IMR-90 (cell line): Measurements from ENCODE around the gene DLX2.

ENCODE experiments used
- BHLHE40 ChIP-seq: fragments of 150-350 bp; IDR thresholded peaks from 2 replicates; pipeline ENCODE4 v1.6.1; 2016; ENCODE audit warnings: mild to moderate bottlenecking, low read depth, low read length
- CEBPB ChIP-seq: IDR thresholded peaks from 2 replicates; pipeline ENCODE4 v1.6.1; 2012; ENCODE audit warnings: low read depth, low read length, improper control_type of control experiment
- CHD1 ChIP-seq: IDR thresholded peaks from 2 replicates; pipeline ENCODE4 v1.6.1; 2012; ENCODE audit warnings: low read depth, low read length, improper control_type of control experiment
- MAFK ChIP-seq: IDR thresholded peaks from 2 replicates; pipeline ENCODE4 v1.6.1; 2012; ENCODE audit warnings: low read depth, low read length, improper control_type of control experiment
- MAZ ChIP-seq: IDR thresholded peaks from 2 replicates; pipeline ENCODE4 v1.6.1; 2012; ENCODE audit warnings: low read depth, mild to moderate bottlenecking, low read length, improper control_type of control experiment, moderate library complexity, borderline replicate concordance
- MXI1 ChIP-seq: IDR thresholded peaks from 2 replicates; pipeline ENCODE4 v1.6.1; 2012; ENCODE audit warnings: low read depth, mild to moderate bottlenecking, low read length, moderate library complexity, borderline replicate concordance
- POLR2A ChIP-seq: IDR thresholded peaks from 2 replicates; pipeline ENCODE4 v1.6.1; 2012; ENCODE audit warnings: mild to moderate bottlenecking, low read depth, low read length
- RAD21 ChIP-seq: IDR thresholded peaks from 2 replicates; pipeline ENCODE4 v1.6.1; 2012; ENCODE audit warnings: low read length, improper control_type of control experiment
- RCOR1 ChIP-seq: IDR thresholded peaks from 2 replicates; pipeline ENCODE4 v1.6.1; 2012; ENCODE audit warnings: mild to moderate bottlenecking, low read length, improper control_type of control experiment; ENCODE audit not compliant: insufficient replicate concordance
- TF ChIP-seq, protein P1 (sequence below): conservative IDR thresholded peaks from 2 replicates; pipeline ENCODE4 v1.5.1; 2012; ENCODE audit warnings: mild to moderate bottlenecking, low read depth, low read length, improper control_type of control experiment

DNA sequence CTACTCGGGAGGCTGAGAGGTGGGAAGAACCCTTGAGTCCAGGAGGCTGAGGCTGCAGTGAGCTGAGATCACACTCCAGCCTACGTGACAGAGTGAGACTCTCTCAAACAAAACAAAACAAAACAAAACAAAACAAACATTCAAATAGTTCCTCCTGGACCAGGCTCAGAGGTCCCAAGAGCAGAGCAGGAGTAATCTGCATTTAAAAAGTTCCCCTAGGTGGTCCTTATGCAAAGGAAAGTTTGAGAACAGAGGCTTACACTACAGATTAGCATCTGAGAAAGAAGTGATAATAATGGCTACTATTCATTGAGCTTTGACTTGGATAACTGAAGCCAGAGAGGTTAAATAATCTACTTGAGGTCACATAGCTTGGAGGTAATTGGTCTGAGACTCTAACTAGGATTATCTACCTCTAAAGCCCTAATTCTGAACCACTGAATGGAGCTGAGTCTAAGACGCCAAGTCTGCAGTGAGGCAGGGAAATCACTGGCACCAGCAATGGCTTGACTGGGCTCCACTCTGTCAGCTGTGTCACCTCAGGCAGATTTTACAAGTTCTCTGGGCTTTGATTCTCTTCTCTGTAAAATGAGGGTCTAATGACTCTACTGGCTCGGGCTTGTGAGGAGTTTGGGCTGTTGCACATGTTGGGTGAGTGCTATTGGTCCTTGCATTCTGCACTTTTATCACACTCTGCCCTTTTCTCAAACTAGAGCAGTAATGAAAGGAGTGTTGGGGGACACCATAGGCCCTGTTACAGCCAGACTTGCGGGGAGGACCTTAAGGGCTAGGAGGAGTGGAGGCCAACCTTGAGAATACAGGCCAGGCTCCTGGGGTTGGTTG, 29.2 kb upstream of the DLX2 start:
- TF ChIP-seq POLR2A (no peak), BHLHE40 (no peak), CHD1 (no peak), CEBPB (no peak), RCOR1 (no peak), RAD21 (no peak), MXI1 (no peak), MAZ (no peak), MAFK (no peak)
- TF ChIP-seq, protein P1, sequence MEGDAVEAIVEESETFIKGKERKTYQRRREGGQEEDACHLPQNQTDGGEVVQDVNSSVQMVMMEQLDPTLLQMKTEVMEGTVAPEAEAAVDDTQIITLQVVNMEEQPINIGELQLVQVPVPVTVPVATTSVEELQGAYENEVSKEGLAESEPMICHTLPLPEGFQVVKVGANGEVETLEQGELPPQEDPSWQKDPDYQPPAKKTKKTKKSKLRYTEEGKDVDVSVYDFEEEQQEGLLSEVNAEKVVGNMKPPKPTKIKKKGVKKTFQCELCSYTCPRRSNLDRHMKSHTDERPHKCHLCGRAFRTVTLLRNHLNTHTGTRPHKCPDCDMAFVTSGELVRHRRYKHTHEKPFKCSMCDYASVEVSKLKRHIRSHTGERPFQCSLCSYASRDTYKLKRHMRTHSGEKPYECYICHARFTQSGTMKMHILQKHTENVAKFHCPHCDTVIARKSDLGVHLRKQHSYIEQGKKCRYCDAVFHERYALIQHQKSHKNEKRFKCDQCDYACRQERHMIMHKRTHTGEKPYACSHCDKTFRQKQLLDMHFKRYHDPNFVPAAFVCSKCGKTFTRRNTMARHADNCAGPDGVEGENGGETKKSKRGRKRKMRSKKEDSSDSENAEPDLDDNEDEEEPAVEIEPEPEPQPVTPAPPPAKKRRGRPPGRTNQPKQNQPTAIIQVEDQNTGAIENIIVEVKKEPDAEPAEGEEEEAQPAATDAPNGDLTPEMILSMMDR = no peak
